OCI-LY1 (cell line): ENCODE measurements around the gene AGPS.

Experiments
- H2AFZ ChIP-seq: fragments of 200-600 bp; sonication (generic), shearing (Covaris generic); 2 replicates; pipeline ENCODE4 v1.6.0; 2014; ENCODE audit warnings: antibody characterized with exemption, mild to moderate bottlenecking, low read length
- H3F3A ChIP-seq: fragments of 200-600 bp; sonication (generic), shearing (Covaris generic); 2 replicates; pipeline ENCODE4 v1.6.0; 2014; ENCODE audit warnings: mild to moderate bottlenecking, antibody characterized with exemption, low read length, moderate library complexity; ENCODE audit not compliant: insufficient read depth
- H3K27ac ChIP-seq: fragments of 200-600 bp; sonication (generic); 2 replicates; pipeline ENCODE4 v1.5.1; 2014; ENCODE audit warnings: low read length, mixed run types, mild to moderate bottlenecking, low read depth; ENCODE audit not compliant: poor library complexity, severe bottlenecking
- H3K27me3 ChIP-seq: fragments of 200-600 bp; sonication (generic); 2 replicates; pipeline ENCODE4 v1.6.0; 2014; ENCODE audit warnings: antibody characterized with exemption, mild to moderate bottlenecking, low read length, moderate library complexity; ENCODE audit not compliant: insufficient read depth
- H3K36me3 ChIP-seq: fragments of 200-600 bp; sonication (generic); 2 replicates; pipeline ENCODE4 v1.6.1; 2014; ENCODE audit warnings: mild to moderate bottlenecking, antibody characterized with exemption, low read length, moderate library complexity, mixed read lengths; ENCODE audit not compliant: insufficient read depth
- H3K4me1 ChIP-seq: fragments of 200-600 bp; sonication (generic); 2 replicates; pipeline ENCODE4 v1.5.1; 2014; ENCODE audit warnings: mild to moderate bottlenecking, low read length, moderate library complexity; ENCODE audit not compliant: insufficient read depth, severe bottlenecking
- H3K4me2 ChIP-seq: fragments of 200-600 bp; sonication (generic), shearing (Covaris generic); 2 replicates; pipeline ENCODE4 v1.6.1; 2014; ENCODE audit warnings: low read length
- H3K4me3 ChIP-seq: fragments of 200-600 bp; sonication (generic); 2 replicates; pipeline ENCODE4 v1.5.1; 2014; ENCODE audit warnings: low read length, low read depth, mild to moderate bottlenecking, mixed read lengths; ENCODE audit not compliant: poor library complexity, severe bottlenecking
- H3K79me2 ChIP-seq: fragments of 200-600 bp; shearing (Covaris generic); 2 replicates; pipeline ENCODE4 v1.6.1; 2016; ENCODE audit warnings: mixed run types, low read length, mixed read lengths; ENCODE audit not compliant: insufficient read depth
- H3K9ac ChIP-seq: fragments of 200-600 bp; sonication (generic), shearing (Covaris generic); 2 replicates; pipeline ENCODE4 v1.6.1; 2014; ENCODE audit warnings: mild to moderate bottlenecking, low read length, mixed read lengths
- H3K9me2 ChIP-seq: fragments of 200-600 bp; sonication (generic), shearing (Covaris generic); 2 replicates; pipeline ENCODE4 v1.6.1; 2014; ENCODE audit warnings: low read depth, mild to moderate bottlenecking, low read length, mixed read lengths
- H3K9me3 ChIP-seq: fragments of 200-600 bp; shearing (Covaris generic); 2 replicates; pipeline ENCODE4 v1.6.1; 2014; ENCODE audit warnings: low read length, mixed read lengths
- H4K20me1 ChIP-seq: fragments of 200-600 bp; sonication (generic), shearing (Covaris generic); 2 replicates; pipeline ENCODE4 v1.6.0; 2016; ENCODE audit warnings: mild to moderate bottlenecking, low read length; ENCODE audit not compliant: insufficient read depth
- CTCF ChIP-seq: fragments of 200-600 bp; sonication (generic), shearing (Covaris generic); IDR thresholded peaks from 2 replicates; pipeline ENCODE4 v1.5.1; 2017; ENCODE audit warnings: mild to moderate bottlenecking, antibody characterized with exemption, low read length, moderate library complexity, mixed read lengths
- EZH2 ChIP-seq: fragments of 200-600 bp; sonication (generic), shearing (Covaris generic); IDR thresholded peaks from 2 replicates; pipeline ENCODE4 v1.8.0; 2017; ENCODE audit warnings: borderline replicate concordance, mixed run types, mild to moderate bottlenecking, antibody characterized with exemption, low read length, moderate library complexity, mixed read lengths

AGPS gene

GRCh38 chr2:177579486-177580036, 187.0 kb downstream of the AGPS start:
- Histone ChIP-seq H4K20me1 (no peaks in the 10 kb centered on the region), H3K9me3 (no peaks in the 10 kb centered on the region), H3K4me2 (no peak overlapping the region), H3K27ac (no peak overlapping the region), H3K36me3 (no peaks in the 10 kb centered on the region), H3F3A (no peaks in the 10 kb centered on the region), H3K4me3 (no peak overlapping the region), H3K79me2 (no peaks in the 10 kb centered on the region), H2AFZ (no peak overlapping the region), H3K9me2 (no peaks in the 10 kb centered on the region), H3K27me3 (no peaks in the 10 kb centered on the region), H3K4me1 (no peaks in the 10 kb centered on the region), H3K9ac (no peak overlapping the region)
- no peak for TF ChIP-seq EZH2
- no peak for TF ChIP-seq CTCF

GRCh38 chr2:177582000-177582399, 189.4 kb downstream of the AGPS start:
- H3F3A ChIP-seq: no peaks in the 10 kb centered on the region
- H3K27me3 ChIP-seq: no peaks in the 10 kb centered on the region
- no peaks in the 10 kb centered on the region for H3K36me3 ChIP-seq
- H4K20me1 ChIP-seq: no peaks in the 10 kb centered on the region
- H3K9me3 ChIP-seq: no peaks in the 10 kb centered on the region
- H3K4me1 ChIP-seq: no peaks in the 10 kb centered on the region
- H3K27ac ChIP-seq: no peak overlapping the region
- no peak for TF ChIP-seq CTCF
- no peak overlapping the region for H2AFZ ChIP-seq
- H3K79me2 ChIP-seq: no peaks in the 10 kb centered on the region
- H3K4me3 ChIP-seq: no peak overlapping the region
- no peaks in the 10 kb centered on the region for H3K9me2 ChIP-seq
- no peak overlapping the region for H3K4me2 ChIP-seq
- H3K9ac ChIP-seq: no peak overlapping the region

- Histone ChIP-seq H3K4me2 (no peak overlapping the region), H3K36me3 (no peaks in the 10 kb centered on the region), H3K79me2 (no peaks in the 10 kb centered on the region), H2AFZ (no peak overlapping the region), H3F3A (no peaks in the 10 kb centered on the region), H3K9me3 (no peaks in the 10 kb centered on the region), H3K4me3 (no peak overlapping the region), H3K9ac (no peak overlapping the region), H3K9me2 (no peaks in the 10 kb centered on the region), H3K27me3 (no peaks in the 10 kb centered on the region), H4K20me1 (no peaks in the 10 kb centered on the region), H3K4me1 (no peaks in the 10 kb centered on the region), H3K27ac (no peak overlapping the region)
- TF ChIP-seq CTCF: no peak
- TF ChIP-seq EZH2: no peak
Observed at GRCh38 chr2:177584030-177584692, 191.6 kb downstream of the AGPS start.
